ENCODE measurements around the gene SOX5.
"Not testable (repeated sequence)": the region's sequence is repeated elsewhere in the genome, so short reads cannot be mapped to it uniquely, and the experiment has no call there.

Gene SOX5

DNA sequence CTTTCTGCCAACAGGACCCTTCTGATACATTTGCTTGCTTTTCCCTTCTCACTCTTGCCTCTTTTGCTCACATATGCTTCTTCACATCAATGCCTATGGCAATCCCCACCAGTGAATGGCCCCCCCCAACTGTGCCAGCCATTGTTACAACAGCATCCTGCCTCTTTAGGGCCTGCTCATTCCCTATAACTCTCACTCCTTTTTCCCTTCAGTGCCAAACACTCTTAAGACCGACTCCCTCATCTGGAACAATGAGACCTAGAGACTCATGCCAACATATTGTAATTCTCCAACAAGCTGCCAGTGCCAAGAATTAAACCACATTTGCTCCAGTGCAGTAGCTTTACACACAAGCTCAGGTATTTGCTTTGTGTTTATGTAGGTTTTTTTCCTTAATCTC is 189.0 kb downstream of the SOX5 start:
- no peak for DNase-seq (ENCODE audit: extremely low read depth in 1 of 2, low read depth in 1 of 2)

DNA sequence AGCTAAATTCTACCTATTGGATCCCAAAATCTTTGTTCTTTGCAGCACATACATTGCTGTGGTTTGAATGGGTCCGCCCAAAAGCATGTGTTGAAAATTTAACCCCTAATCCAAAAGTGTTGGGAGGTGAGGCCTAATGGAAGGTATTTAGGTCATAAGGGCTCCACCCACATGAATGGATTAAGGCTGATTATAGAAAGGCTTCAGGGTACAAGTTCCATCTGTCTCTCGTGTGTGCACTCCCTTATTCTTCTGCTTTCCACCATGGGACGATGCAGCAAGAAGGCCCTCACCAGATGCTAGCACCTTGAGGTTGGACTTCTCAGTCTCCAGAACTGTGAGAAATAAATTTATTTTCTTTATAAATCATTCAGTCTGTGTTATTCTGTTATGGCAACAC is 190.9 kb downstream of the SOX5 start:
- DNase-seq (ENCODE audit: extremely low read depth in 1 of 2, low read depth in 1 of 2) = no peak

DNA sequence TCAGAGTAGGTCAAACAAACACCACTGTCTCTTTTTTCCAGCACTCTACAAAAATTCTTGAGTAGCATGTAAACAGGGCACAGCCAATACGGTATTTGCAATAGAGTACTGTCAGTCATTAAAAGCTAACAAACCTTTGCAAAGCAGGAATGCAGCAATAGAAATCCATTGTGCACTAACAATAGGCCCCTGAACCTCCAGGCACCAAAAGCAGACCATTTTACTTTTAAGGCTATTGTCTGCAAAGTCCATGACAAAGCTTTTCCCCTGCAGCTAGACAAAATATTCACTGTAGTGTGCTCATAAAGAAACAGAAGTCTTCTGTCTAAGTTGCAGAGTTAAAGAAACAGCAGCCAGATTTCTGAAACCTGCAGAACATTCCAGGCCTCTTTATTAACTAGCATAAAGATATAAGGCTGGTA is 191.9 kb downstream of the SOX5 start:
- no peak for DNase-seq (ENCODE audit: extremely low read depth in 1 of 2, low read depth in 1 of 2)

DNA sequence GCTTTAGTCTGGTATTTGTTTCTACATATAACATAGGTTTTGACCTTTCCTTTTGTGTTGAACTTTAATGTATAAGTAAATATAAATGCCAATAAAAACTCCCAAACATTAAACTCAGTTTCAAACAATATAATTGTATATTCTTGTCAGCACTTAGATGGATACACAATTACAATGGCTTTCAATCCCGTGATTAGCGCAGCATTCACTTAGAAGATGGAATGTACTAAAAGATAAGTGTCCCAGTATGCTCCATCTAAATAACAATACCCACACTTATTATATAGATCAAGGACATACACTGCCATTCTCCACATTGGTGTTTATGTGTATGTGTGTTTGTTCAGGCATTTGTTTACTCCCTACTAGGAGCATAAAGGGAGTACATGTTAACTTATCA is 193.1 kb downstream of the SOX5 start:
- DNase-seq (ENCODE audit: extremely low read depth in 1 of 2, low read depth in 1 of 2) = no peak

DNA sequence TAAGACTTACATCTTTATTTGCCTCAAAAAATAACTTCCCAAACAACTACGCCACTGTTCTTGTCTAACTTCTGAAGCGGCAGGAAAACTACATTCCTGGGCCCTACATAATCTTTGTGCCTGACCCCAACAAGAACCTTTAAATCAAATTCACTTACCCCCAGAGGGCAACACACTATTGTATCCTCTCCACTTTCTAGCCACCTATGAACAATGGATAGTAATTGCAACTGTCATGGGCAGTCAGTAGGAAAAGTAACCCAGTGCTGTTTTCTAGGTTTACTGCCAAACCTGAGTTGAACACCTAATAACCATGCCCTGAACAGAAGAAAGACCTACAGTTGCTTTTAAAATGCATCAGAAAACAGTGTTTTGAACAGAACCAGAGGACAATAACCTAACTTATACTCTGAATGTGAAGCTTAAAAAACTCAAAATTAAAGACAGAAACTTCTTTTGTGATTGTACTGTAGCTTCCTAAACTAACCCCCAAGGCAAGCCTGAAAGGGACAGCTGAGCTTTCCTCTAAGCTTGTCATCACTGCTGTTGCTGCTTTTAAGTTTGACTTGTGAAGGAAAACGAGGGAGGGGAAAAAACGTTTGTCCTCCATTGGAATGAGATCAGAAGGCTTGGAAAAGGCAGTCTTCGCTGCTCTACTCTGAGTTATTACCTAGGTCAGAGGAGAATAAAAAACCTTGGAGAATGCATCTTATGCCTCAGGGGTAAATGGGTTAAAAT is 195.7 kb downstream of the SOX5 start:
- no peak for DNase-seq (ENCODE audit: extremely low read depth in 1 of 2, low read depth in 1 of 2)

DNA sequence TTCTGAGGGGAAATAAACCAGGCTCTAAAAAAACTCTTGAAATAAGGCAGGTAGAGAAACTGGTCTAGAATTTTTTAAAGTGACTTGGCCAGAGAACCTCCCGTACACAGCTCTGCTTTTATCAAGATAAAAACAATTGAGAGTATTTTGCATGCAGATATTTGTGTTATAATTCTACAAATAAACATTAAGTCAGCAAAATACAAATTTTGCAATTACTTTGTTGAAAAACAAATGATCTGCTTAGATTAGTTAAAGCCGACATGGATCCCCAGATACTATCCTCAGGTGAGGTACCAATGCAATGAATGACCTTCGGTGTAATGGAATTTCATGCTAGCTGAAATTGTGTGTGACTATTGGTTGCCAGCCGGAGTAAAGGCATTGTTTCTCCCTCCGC is 197.2 kb downstream of the SOX5 start:
- DNase-seq (ENCODE audit: extremely low read depth in 1 of 2, low read depth in 1 of 2) = no peak

DNA sequence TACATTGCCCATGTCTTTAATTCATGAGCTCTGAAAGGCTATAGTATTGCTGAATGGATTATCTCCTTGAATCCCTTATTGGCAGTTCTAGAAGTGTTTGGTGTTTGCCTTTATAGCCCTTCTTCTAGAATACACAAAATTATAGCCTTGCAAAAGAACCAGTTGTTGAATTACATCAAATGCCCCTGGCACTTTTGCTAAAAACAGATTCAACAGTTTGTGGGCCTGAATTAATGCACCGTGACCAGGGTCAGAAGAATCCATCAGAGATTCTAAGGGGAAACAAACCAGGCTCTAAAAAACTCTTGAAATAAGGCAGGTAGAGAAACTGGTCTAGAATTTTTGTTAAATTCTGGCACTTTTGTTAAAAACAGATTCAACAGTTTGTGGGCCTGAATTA is 197.8 kb downstream of the SOX5 start:
- DNase-seq (ENCODE audit: extremely low read depth in 1 of 2, low read depth in 1 of 2) = no peak

DNA sequence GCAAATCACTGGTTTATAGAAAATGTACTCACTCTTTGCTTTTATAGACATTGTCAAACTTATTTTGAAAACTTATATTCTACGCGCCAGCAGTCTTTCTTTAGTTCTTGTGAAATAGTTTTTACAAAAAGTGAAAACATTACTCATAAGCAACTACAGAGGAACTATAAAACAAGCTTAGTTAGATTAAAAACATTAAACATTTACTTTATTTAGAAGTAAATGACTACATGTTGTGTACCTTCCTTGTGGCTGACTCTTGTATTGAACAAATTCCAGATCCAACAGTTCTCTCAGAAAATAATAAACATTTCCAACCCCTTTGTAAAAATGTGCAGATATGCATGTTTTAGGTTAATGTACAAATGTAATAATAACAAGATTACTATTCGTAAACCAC is 198.5 kb downstream of the SOX5 start:
- no peak for DNase-seq (ENCODE audit: extremely low read depth in 1 of 2, low read depth in 1 of 2)

DNA sequence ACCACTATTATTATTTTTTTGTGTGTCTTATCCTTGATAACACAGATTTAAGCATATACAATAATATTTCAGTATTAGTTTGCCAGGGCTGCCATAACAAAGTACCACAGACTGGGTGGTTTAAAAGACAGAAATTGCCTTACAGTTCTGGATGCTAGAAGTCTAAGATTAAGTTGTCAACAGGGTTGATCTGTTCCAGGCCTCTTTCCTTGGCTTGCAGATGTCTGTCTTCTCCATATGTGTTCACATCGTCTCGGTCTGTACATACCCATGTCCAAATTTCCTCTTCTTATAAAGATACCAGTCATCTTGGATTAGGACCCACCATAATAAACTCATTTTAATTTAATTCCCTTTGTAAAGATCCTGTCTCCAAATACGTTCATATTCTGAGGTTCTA is 204.8 kb downstream of the SOX5 start:
- DNase-seq (ENCODE audit: extremely low read depth in 1 of 2, low read depth in 1 of 2) = no peak

DNA sequence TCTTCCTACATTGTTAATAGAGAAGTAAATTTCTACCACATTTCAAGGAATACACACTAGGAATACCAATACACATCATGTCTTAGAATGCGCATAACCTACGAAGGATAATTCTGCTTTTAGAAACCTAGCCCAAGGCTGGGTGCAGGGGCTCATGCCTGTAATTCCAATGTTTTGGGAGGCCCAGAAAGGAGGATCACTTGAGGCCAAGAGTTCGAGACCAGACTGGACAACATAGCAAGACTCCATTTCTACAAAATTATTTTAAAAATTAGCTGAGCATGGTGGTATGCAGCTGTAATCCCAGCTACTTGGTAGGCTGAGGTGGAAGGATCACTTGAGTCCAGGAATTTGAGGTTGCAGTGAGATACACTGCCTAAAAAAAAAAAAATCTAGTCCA is 206.9 kb downstream of the SOX5 start:
- DNase-seq (ENCODE audit: extremely low read depth in 1 of 2, low read depth in 1 of 2) = no peak

DNA sequence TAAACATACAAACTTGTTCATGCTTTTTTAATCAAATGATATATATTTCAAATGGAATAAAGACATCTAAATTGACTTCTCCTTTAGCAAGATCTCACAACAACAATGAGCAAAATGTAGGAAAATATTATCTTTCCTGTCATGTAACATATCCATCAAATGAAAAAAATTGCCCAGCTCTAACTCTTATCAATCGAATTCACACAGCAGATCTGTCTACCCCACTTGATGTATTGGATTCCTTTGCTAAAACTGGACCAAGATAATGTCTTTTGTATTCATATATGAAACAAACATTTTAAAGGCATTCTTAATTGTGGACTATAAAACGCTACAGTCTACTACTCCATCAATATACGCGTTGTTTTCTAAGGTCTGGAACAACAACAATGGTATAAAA is 218.0 kb downstream of the SOX5 start:
- DNase-seq (ENCODE audit: extremely low read depth in 1 of 2, low read depth in 1 of 2) = no peak

DNA sequence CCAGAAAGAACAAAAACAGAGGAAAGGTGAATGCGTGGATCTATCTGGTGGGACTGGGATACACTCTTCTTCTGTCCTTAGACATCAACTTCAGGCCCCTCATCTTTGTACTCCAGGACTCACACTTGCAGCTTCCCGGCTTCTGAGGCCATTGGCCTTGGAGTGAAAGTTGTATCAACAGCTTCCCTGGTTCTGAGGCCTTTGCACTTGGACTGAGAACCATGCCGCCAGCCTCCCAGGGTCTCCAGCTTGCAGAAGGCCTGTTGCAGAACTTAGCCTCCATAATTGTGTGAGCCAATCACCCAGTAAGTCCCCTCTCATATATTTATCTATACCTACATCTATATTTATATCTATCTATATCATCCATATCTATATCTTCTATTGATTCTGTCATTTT is 218.4 kb downstream of the SOX5 start:
- no peak for DNase-seq (ENCODE audit: extremely low read depth in 1 of 2, low read depth in 1 of 2)

DNA sequence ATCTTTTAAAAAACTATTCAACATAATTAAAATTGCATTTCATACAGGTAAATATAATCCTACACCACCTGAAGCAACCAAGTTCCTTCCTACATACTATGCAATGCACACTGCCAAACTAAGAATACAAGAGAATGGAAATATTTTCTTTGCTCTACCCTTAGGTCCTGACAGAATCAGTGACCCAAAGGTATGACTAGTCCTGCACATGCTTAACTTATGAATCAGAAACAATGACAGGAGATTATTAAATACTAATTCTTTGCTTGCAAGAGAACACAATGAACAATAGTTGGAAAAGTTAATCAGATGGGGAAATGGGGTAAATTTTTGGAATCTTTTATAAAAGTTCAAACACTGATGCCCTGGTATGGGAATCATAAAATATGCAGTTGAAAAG is 220.1 kb downstream of the SOX5 start:
- no peak for DNase-seq (ENCODE audit: extremely low read depth in 1 of 2, low read depth in 1 of 2)

DNA sequence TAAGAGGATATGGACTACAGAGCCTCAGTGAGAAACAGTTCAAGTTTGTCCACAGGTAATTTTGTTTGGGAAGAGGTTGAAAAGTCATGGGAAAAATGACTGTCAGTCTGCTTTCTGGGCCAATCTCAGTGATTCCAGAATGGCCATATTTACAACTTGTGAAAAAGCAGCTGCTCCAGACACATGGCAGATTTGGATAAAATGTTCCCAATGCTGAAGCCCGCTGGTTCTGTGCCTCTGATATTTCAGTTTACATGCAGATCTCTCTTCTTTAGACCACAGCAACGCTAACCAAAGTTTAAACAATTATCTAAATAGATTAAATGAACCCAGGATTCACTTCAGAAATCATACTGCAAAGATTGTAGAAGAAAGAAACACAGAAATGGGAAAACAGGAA is 222.8 kb downstream of the SOX5 start:
- DNase-seq (ENCODE audit: extremely low read depth in 1 of 2, low read depth in 1 of 2) = no peak

DNA sequence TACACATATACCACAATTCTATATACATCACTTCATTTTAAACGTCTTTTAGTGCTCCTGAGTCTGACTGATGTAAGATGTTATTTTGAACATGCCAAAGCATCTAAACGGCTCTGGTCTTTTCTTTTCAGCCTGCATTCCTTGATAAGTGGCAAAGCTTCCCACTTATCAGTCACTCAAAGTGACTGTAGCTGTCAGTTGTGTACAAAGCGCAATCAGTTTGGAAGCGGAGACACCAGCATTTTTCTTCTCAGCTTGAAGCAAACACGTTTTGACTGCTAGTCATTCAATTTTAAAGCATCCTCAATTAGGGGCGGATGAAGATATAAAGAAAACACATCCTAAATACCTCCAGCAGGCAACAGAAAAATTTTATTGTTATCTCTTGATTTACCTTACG is 226.8 kb downstream of the SOX5 start:
- DNase-seq (ENCODE audit: extremely low read depth in 1 of 2, low read depth in 1 of 2) = no peak

DNA sequence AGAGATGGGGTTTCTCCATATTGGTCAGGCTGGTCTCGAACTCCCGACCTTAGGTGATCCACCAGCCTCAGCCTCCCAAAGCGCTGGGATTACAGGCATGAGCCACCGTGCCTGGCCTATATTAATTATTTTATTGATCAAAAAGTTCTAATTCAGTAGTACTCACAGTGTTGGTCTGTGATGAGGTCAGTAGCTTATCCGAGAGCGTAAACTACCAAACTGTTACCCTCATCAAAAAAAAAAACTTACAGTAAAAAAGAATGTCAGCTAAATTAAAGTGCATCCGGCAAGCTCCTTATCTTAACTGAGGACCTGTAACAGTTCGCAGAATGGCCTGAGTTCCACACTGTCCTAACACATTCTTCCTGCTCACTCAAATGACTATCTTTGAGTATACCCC is 228.2 kb downstream of the SOX5 start:
- DNase-seq (ENCODE audit: extremely low read depth in 1 of 2, low read depth in 1 of 2) = no peak

DNA sequence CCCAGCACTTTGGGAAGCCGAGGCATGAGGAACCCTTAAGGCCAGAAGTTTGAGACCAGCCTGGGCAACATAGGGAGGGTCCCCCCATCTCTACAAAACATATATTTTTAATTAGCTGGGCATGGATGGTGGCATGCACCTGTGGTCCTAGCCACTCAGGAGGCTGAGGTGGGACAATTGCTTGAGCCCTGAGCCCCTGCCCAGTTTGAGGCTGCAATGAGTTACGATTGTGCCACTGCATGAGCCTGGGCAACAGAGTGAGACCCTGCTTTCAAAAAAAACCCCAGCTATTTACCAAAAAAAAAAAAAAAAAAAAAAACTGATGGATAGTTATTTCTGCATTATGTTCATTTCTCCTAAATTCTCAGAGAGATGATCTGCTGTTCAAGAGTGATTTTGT is 230.0 kb downstream of the SOX5 start:
- DNase-seq (ENCODE audit: extremely low read depth in 1 of 2, low read depth in 1 of 2) = no peak

DNA sequence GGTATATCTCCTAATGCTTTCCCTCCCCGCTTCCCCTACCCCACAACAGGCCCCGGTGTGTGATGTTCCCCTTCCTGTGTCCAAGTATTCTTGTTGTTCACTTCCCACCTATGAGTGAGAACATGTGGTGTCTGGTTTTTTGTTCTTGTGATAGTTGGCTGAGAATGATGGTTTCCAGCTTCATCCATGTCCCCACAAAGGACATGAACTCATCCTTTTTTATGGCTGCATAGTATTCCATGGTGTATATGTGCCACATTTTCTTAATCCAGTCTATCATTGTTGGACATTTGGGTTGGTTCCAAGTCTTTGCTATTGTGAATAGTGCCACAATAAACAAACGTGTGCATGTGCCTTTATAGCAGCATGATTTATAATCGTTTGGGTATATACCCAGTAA is 239.1 kb downstream of the SOX5 start:
- DNase-seq (ENCODE audit: extremely low read depth in 1 of 2, low read depth in 1 of 2) = not testable (repeated sequence)

DNA sequence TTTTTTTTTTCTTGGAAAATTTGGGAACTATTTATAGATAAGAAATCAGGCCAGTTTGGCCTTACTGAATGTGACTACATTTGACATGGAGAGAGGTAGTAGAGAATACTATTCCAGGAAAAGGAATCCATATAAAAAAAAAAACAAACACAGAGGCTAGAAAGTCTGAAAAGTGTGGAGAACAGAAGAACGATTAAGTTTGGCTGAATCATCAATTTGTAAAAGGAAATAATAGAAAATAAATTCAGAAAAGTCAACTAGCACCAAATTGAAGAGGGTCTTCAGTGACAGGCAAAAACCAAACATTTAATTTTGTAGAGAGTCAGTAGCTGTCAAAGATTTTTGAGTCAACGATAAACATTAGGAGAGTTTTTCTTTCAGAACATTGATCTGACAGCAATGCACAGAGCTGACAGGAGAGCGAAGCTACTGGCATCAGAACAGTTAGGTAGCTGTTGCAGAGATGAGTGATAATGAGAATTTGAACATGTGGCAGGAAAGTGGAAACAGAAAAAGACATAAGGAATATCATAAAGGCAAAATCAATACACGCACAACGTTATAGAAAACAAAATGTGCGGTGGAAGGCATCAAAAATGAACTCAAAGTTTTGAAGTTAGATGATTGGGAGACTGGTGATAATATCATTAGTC is 241.2 kb downstream of the SOX5 start:
- no peak for DNase-seq (ENCODE audit: extremely low read depth in 1 of 2, low read depth in 1 of 2)

DNA sequence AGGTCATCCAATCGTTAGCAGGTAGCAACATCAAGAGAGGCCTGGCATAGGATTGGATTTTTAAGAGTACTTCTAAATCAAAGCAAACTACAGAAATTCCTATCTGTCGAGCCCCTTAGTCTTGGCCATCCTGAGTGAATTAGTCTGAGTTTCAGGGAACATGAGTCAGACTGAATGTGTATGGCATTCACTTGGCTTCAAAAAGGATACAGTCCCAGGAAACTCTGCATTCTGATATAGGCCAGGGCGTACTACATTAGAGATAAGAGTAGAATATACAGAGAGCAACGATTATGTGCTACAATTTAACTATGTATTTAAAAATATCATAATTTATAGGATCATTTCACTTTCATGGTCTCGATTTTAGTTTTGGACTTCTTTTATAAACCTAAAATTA is 242.2 kb downstream of the SOX5 start:
- no peak for DNase-seq (ENCODE audit: extremely low read depth in 1 of 2, low read depth in 1 of 2)

DNA sequence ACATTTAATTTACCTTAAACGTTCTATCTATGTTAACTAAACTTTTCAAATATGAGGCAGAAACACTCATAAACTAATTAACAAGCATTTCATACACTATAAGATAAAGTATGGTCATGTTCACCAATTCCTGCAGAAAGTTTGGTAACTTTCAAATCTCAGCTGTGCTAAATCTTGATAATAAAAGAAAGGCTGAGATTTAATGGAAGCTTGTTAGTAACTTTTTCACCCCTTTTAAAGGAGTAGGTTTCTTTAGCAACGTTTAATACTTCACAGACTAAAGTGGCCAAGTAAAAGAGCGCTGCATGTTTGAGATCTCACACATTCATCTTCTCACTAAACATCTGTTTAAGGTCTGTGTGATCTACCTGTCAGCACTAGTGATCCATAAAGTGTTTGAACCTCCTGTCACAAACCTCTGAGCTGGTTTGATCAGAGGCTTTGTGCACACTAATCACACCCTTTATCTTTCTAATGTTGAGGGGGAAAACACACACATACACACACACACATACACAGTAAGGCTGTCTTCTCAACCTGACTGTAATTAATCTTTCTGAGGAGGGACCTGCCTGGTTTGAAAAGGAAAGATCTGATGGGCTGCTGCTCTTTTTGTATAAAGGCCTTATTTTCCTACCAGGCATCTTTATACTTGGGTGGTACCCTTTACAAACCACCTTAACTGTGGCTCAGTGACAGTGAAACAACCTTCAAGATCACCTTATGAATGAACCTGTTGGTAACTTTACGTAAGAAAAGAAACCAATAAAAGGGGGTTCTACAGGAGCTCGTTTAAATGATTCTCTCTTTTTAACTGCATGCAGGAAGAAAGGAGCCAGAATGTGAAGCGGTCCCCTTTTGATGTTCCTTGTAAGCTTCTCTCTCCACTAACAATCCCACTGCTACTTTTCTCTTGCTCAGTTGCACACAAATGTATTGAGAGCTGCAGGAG is 244.2 kb downstream of the SOX5 start:
- DNase-seq (ENCODE audit: extremely low read depth in 1 of 2, low read depth in 1 of 2) = no peak

DNA sequence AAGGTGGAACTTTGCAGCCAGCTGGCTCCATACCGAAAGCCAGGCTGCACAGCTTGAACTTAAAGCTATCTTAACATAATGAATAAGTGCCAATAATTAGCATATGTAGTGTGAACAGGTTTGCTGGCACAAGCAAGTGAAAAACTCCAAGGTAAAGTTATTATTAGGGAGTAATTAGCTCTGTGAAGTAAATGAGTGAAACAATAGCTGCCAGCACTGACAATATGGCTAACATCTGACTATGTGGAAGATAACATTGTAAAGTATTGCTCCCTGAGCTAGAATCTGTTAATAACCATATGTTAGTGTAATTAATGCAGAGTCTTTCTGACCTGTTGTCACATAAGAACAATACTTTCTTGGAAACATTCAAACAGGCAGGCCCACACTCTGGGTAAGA is 246.4 kb downstream of the SOX5 start:
- DNase-seq (ENCODE audit: extremely low read depth in 1 of 2, low read depth in 1 of 2) = no peak

Measured in stimulated activated CD8-positive, alpha-beta memory T cell treated with anti-CD3 and anti-CD28 coated beads, Interleukin-7, amount 100 ng/mL, for 48 hours (primary cell).